GM18868 (cell line): ENCODE data around the gene ACOXL.

Source experiments
- ATAC-seq: cut with Tn5 transposase; IDR thresholded peaks from one replicate; pipeline ENCODE4 v1.9.1; 2021; ENCODE audit warnings: mild to moderate bottlenecking, moderate library complexity; ENCODE audit not compliant: unreplicated experiment

Gene ACOXL

DNA sequence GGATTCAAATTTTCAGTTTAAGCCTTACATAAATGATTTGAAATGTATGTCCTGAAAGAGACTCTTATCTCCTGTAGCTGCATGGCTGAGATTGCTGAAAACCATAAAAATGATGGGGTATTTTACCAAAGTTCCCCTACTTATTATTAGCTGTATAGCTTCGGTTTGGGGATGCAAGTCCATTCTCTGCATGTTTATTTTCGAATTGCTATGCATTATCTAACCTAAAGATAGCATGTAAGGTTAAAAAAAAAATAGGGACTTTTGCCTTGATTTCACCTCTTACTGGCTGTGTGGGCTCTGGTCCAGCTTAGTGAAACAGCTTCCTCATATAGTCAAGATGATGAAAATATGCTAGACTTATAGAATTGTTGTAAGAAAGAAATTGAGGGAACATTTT, 14.0 kb upstream of the ACOXL start:
- ATAC-seq, result peak; percentile 57

DNA sequence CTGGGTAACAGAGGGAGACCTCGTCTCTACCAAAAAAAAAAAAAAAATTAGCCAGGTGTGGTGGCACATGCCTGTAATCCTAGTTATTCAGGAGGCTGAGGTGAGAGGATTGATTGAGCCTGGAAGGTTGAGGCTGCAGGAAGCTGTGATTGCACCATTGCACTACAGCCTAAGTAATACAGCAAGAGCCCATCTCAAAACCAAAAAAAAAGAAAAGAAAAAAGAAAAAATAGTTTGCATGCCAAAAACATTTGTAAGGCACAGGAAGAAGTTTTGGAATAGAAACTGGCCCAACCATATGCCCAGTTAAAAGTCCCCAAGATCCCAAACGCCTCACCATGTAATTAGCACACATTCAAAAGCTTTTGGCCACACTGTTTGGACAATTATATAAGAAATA, 13.4 kb upstream of the ACOXL start:
- ATAC-seq, result no peak

- no peak for ATAC-seq
These were observed 11.8 kb upstream of the ACOXL start for GRCh38 chr2:110720547-110720946.

- no peak for ATAC-seq
These were observed 7.6 kb upstream of the ACOXL start for GRCh38 chr2:110724820-110725219.

GRCh38 chr2:110725370-110725769, 7.0 kb upstream of the ACOXL start:
- ATAC-seq, result no peak

DNA sequence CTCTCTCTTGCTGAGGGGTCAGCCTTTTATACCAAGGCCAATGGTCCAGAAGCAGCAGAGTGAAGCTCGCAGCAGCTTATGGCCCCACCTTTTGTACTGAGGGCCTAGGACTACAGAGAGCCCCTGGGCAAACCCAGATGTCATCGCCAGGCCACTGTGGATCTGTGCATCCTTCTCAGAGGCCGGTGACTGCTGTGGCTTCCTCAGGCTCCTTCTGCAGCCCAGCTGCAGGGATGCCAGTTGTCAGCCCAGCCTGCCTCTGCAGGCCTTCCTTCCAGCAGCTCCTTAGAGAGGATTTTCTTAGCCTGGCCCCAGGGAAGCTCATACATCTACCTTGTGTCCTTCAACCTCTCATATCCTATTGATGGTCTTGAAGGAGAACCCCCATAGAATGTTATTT, 6.5 kb upstream of the ACOXL start:
- ATAC-seq, result no peak

DNA sequence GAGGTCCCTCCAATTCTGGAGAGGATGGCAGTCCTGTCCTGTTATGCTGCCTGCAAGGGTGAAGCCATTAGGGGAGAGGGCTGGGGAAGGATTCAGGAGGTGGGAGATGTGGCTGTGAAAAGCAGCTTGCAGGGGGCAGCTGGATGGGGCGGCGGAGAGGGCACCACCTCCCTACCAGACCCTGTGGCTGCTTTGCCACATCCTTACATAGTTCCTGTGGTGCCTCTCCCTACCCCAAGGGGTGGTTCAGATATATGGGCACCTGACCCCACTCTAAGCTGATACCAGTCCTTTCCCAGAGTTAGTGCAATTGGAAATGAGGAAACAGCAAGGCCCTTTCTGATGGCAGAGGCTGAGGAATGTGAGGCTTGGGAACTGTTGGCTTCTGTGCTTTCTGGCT, 6.1 kb upstream of the ACOXL start:
- no peak for ATAC-seq

DNA sequence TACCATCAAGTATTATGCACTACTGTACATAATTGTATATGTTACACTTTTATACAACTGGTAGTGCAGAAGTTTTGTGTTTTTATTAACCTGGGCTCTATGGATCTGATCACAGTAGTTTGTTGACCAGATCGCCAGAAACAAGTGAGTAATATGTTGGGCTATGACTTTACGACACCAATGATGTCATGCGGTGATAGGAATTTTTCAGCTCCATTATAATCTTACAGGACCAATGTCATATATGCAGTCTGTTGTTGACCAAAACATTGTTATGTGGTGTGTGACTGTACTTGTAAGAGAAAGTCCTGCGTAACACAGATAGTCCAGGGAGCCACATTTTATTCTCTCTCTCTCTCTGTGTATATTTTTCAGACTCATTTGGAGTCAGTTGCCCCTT, 4.5 kb upstream of the ACOXL start:
- ATAC-seq, result no peak

- no peak for ATAC-seq
These were observed 3.3 kb upstream of the ACOXL start for GRCh38 chr2:110729106-110729505.

DNA sequence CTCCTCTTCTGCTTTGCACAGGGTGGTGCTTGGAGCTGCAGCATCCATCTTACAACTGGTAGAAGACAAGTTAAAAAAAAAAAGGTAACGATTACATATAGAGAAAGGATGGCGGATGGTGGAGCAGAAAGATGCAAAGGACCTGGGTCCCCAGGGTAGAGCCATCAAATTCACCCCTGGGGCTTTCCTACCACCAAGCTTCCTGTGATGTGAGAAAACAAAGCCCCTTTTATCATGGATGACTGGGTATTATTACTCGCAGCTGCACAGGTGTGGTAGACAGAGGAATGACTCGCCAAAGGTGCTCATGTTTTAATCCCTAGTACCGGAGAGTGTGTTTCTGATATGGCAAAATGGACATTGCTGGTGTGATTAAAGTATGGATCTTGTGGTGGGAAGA, 1.3 kb upstream of the ACOXL start:
- ATAC-seq, result peak; percentile 48

DNA sequence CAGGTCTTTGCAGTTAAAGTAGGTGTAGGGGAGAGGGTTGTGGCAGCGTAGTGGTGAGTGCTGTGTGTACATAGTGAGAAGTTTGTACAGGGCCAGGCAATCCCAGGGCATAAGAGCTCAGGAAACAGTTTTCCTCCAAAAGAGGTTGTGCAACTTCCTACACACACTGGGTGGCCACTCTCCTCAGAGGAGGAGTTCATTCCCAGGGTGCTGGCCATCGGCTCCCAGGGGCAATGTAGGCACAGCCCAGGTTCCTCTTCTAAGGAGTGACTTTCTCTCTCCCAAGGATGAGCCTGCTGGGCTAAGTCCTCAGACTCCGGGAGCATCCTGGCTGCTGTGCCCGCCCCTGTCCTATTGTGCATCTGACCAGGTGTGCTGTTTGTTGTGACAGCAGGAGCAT, 3.0 kb downstream of the ACOXL start:
- ATAC-seq, result no peak

- no peak for ATAC-seq
These were observed 5.4 kb downstream of the ACOXL start for GRCh38 chr2:110737783-110738182.

GRCh38 chr2:110740747-110741349, 8.5 kb downstream of the ACOXL start:
- ATAC-seq, result no peak

GRCh38 chr2:110741491-110741980, 9.2 kb downstream of the ACOXL start:
- no peak for ATAC-seq

DNA sequence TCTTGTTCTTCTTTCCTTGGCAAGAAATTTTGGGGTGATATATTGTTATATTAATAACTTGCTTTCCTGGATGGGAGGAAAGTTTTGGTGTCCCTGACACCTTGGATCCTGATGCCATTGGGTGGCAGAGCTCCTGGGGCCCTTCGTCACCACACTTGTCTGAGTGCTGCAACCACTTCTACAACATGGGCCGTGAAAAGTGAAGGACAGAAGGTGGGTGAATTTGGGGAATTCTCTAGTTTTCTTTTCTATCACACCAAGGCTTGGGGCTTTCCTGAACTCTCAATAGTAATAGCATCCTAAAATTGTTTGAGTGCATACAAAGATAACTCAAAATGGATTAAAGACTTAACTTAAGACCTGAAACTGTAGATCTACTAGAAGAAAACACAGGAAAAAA, 10.0 kb downstream of the ACOXL start:
- ATAC-seq, result peak; percentile 61

DNA sequence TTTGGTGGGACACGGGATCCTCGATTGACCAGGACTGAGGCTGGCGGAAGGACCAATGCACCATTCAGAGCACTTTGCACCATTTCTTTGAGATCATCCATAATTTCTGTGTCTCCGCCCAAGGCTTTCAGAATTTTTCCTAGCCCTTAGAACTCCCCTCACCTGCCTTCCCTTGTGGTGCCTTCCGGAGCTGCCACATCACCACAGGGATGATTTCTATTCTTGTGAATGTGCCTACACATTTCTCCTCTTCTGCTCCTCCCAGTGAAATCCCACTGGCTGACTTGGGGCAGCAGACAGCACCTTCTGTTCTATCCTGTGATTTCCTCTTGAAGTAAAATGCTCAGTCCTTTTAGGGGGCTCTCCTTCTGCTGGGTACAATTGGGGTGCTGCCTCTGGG, 11.2 kb downstream of the ACOXL start:
- ATAC-seq, result no peak

- no peak for ATAC-seq
These were observed 12.1 kb downstream of the ACOXL start for GRCh38 chr2:110744429-110744828.

DNA sequence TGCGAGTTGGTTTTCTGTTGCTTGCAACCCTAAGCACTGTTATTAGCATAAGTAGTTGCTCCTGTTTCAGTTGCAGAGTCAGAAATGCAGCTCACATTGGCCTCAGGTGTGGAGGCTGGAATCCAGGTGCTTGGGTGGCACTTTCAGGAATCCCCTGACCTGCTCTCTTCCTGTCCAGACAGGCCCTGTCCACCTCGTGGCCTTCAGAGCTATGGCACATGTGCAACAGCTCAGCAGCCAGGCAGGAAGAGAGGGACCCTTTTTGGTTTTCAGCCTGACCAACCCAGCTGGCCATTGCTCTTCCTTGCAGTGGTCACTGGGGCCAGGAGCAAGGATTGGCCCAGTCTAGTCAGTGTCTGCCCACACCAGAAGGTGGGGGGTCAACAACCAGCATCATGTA, 12.7 kb downstream of the ACOXL start:
- no peak for ATAC-seq

DNA sequence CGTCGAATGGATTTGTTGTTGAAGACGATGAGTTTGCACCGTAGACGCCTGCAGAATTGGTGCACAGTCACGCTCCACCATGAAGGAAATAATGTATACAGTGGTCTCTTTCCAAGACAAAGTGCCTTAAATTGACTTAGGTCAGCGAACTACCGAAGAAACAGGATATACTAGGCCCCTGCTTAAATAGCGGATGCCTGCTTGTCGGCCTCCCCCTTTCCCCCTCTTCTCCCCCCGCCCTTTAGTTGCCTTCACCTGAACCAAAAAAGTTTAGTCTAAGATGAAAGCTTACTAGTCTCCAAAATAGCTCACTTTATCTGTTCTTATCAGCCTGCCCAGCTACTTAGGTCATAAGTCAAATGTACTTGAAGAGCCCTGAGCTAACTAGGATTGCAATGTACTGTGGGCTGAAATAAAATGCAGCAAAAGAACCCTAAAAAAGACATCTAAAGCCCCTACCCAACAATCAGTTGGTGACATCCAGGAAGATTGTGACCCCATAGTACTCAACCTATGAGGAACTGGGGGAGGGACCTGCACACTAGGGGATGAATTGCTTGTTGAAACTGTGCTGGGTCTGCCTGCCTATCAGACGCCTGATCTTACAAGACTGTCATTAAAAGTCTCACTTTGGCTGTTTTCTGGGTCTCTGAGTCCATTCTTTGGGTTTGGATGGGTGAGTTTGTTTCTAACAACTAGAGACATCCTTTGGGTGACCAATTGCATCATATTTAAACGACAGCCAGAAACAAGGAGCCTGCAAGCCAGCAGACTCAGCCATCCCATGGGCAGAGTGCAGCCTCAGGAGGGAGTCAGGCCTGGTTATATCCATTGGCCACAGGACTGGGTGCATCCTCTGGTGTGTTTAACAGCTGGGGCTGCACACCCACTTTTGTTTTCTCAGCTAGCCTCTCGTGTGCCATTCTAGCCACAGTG, 14.5 kb downstream of the ACOXL start:
- no peak for ATAC-seq

DNA sequence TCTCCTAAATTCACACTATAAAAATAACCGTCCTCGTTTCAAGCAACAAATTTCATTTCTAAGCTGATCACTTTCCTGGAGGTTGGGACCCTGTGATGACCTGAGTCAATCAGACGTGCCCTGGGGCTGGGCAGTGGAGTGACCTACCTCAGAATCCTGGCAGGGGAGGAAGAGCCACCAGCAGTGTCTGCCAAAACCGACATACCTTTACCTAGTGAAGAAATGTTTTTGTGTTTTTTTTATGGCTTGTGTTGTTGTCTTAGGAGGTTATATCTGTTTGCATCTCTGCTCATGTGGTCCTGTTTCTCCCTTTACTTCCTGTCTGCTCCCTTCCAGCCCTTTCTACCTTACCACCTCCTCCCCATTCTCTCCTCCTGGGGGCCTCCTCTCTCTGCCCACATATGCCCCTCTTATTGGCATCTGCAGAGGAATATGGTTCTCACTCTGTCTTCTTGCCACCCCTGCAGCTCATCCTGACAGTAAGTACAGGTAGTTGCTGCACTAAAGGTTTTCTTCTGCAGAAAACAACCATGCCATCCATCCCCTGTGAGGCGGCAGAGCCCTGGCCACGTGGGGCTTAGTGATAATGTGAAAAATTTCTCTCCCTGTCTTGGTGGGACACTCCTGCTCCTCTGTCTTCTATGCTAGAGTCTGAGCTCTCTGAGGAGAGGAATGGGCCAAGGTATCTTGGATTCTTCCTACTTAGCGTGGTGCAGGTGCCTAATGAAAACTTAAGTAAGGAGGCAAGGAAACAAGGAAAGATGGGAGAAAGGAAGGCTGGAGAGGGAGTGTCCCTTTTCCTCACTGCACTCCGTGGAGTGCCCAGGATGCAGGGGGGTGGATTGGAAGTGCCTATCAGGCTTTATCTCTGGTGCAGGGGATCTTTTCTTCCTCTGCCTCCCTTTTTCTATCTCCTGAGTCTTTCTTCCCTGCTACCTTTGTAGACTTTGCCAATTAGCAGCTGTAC, 15.4 kb downstream of the ACOXL start:
- no peak for ATAC-seq

DNA sequence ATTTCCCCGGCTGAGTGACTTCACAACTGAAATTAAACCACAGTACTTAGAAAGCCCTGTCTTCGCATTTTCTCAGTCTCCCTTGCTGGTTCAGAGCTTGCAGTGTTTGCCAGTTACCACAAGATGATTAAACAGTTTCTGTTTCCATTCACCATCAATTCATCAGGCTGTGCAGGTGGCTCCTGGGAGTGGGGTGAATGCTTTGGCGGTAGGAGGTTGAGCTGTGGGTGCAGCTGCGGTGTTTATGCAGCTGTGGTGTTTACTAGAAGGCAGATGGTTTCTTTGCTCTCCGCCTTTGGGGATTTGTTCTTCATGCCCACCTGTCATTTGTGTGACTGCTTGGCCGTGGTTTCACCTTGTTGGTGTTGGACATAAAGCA, 16.1 kb downstream of the ACOXL start:
- ATAC-seq, result peak; percentile 98
